CD14-positive monocyte (primary cell): Measurements from ENCODE around the gene RALGDS. TPM values are rescaled to one million over a fixed set of nuclear protein-coding genes. Genes with fewer than 3 reads are reported as not detected.
A peak's percentile ranks its signal among the peaks of the same experiment; 100 is the strongest.

Source experiments
- DNase-seq, 3 donors: peaks; one replicate each; pipeline ENCODE4 v3.0.0-alpha.2; 2011 to 2022
- H2AFZ ChIP-seq: 2 replicates; pipeline ENCODE4 v1.6.0; 2012; ENCODE audit warnings: mild to moderate bottlenecking, low read depth, low read length, inconsistent platforms; ENCODE audit not compliant: insufficient read depth, poor library complexity, severe bottlenecking
- H3K27ac ChIP-seq, 2 donors: 1 replicate in 1 of 2; 2 replicates in 1 of 2; pipeline ENCODE4 v1.5.1; 2012 to 2013; ENCODE audit warnings: low read length in 2 of 2, control low read depth in 1 of 2, inconsistent platforms in 1 of 2, low read depth in 1 of 2, mild to moderate bottlenecking in 1 of 2
- H3K27me3 ChIP-seq, 2 donors: one replicate each; pipeline versions ENCODE4 v1.6.0 to v1.6.1; 2011 to 2013; ENCODE audit warnings: low read length in 2 of 2; ENCODE audit not compliant: control insufficient read depth in 2 of 2, insufficient read depth in 2 of 2
- H3K36me3 ChIP-seq, 2 donors: replicated peaks in 1 of 2; 1 replicate in 1 of 2; 2 replicates in 1 of 2; pipeline versions ENCODE4 v1.5.1 to v1.6.1; 2012 to 2013; ENCODE audit warnings: low read length in 2 of 2, control low read depth in 1 of 2, inconsistent platforms in 1 of 2, mild to moderate bottlenecking in 1 of 2; ENCODE audit not compliant: insufficient read depth in 2 of 2, control insufficient read depth in 1 of 2
- H3K4me1 ChIP-seq, 2 donors: 1 replicate in 1 of 2; 2 replicates in 1 of 2; pipeline versions ENCODE4 v1.5.1 to v1.6.1; 2012 to 2013; ENCODE audit warnings: low read length in 2 of 2, control low read depth in 1 of 2, inconsistent platforms in 1 of 2, mild to moderate bottlenecking in 1 of 2, moderate library complexity in 1 of 2; ENCODE audit not compliant: insufficient read depth in 2 of 2, control insufficient read depth in 1 of 2
- H3K4me2 ChIP-seq: replicated peaks from 2 replicates; pipeline ENCODE3; 2012; ENCODE audit warnings: low read length, moderate library complexity, mild to moderate bottlenecking; ENCODE audit not compliant: poor library complexity, severe bottlenecking; ENCODE audit errors: extremely low read depth
- H3K4me3 ChIP-seq, 3 experiments: fragments of 200-600 bp in 1 of 3; sonication (generic) in 1 of 3; replicated peaks in 1 of 3; 1 replicate in 2 of 3; 2 replicates in 1 of 3; pipeline ENCODE4 v1.5.1; 2011 to 2013; ENCODE audit warnings: low read length in 3 of 3, mild to moderate bottlenecking in 3 of 3, control low read depth in 2 of 3, low read depth in 2 of 3, inconsistent platforms in 1 of 3, moderate library complexity in 1 of 3
- H3K79me2 ChIP-seq: 2 replicates; pipeline ENCODE4 v1.6.0; 2012; ENCODE audit warnings: mild to moderate bottlenecking, control low read depth, inconsistent platforms, low read length, moderate library complexity; ENCODE audit not compliant: insufficient read depth
- H3K9ac ChIP-seq: 2 replicates; pipeline ENCODE4 v1.6.0; 2017; ENCODE audit warnings: low read length, mild to moderate bottlenecking; ENCODE audit not compliant: insufficient read depth, poor library complexity, severe bottlenecking
- H3K9me3 ChIP-seq, 2 donors: replicated peaks in 1 of 2; 1 replicate in 1 of 2; 2 replicates in 1 of 2; pipeline versions ENCODE4 v1.5.1 to v1.6.1; 2012 to 2013; ENCODE audit warnings: low read length in 2 of 2, control low read depth in 1 of 2; ENCODE audit not compliant: control insufficient read depth in 1 of 2, insufficient read depth in 1 of 2
- H4K20me1 ChIP-seq: 2 replicates; pipeline ENCODE4 v1.6.0; 2012; ENCODE audit warnings: mild to moderate bottlenecking, low read length, control low read depth, moderate library complexity; ENCODE audit not compliant: insufficient read depth
- H3K27ac Mint-ChIP-seq, 7 donors: one replicate each; pipeline ENCODE4 v1.8.0; 2020; ENCODE audit warnings: mild to moderate bottlenecking in 7 of 7, mixed read lengths in 7 of 7, moderate library complexity in 6 of 7, inconsistent platforms in 2 of 7
- H3K27me3 Mint-ChIP-seq, 3 donors: one replicate each; pipeline ENCODE4 v1.8.0; 2021 to 2022; ENCODE audit warnings: low read depth in 3 of 3, mild to moderate bottlenecking in 3 of 3, mixed read lengths in 3 of 3, moderate library complexity in 3 of 3, inconsistent platforms in 1 of 3
- H3K36me3 Mint-ChIP-seq, 2 donors: one replicate each; pipeline ENCODE4 v1.8.0; 2020; ENCODE audit warnings: mixed read lengths in 2 of 2, inconsistent platforms in 1 of 2, mild to moderate bottlenecking in 1 of 2
- H3K4me1 Mint-ChIP-seq: one replicate; pipeline ENCODE4 v1.8.0; 2020; ENCODE audit warnings: mild to moderate bottlenecking, mixed read lengths
- H3K4me3 Mint-ChIP-seq, 2 donors: one replicate each; pipeline ENCODE4 v1.8.0; 2020; ENCODE audit warnings: mild to moderate bottlenecking in 2 of 2, mixed read lengths in 2 of 2, moderate library complexity in 1 of 2
- H3K9me3 Mint-ChIP-seq, 7 donors: one replicate each; pipeline ENCODE4 v1.8.0; 2020 to 2022; ENCODE audit warnings: mixed read lengths in 7 of 7, mild to moderate bottlenecking in 6 of 7, moderate library complexity in 6 of 7, inconsistent platforms in 2 of 7
- CTCF ChIP-seq: fragments of 200-600 bp; IDR thresholded peaks from one replicate; pipeline ENCODE4 v1.8.0; 2022; ENCODE audit warnings: antibody characterized with exemption, mild to moderate bottlenecking
- WGBS: methylation state at CpG from one replicate; pipeline ENCODE4 v1.1.5; 2013; ENCODE audit warnings: missing lambda C conversion rate; ENCODE audit not compliant: insufficient coverage; 5-methylcytosine and 5-hydroxymethylcytosine counted together
- intact Hi-C, 2 donors: fragments of 100-400 bp; cut with micrococcal nuclease; formaldehyde crosslinking; loops; one replicate each; pipeline versions ENCODE4 v1.15.0 to v1.15.1; 2023
- polyA plus RNA-seq, 3 donors: library from polyadenylated mRNA; depleted of rRNA in 1 of 3; unstranded in 2 of 3; stranded (reverse) in 1 of 3; fragments of 300-500 nt in 2 of 3; fragments of >200 nt in 1 of 3; fragmentation: Illumina TruSeq in 2 of 3; gene quantifications; 1 replicate in 2 of 3; 2 replicates in 1 of 3; pipeline ENCODE4 v1.2.3, GENCODE V29; 2012 to 2021

Gene RALGDS
- polyA plus RNA-seq, 3 donors: 3.5 to 63.8 (median 4.2) TPM

DNA sequence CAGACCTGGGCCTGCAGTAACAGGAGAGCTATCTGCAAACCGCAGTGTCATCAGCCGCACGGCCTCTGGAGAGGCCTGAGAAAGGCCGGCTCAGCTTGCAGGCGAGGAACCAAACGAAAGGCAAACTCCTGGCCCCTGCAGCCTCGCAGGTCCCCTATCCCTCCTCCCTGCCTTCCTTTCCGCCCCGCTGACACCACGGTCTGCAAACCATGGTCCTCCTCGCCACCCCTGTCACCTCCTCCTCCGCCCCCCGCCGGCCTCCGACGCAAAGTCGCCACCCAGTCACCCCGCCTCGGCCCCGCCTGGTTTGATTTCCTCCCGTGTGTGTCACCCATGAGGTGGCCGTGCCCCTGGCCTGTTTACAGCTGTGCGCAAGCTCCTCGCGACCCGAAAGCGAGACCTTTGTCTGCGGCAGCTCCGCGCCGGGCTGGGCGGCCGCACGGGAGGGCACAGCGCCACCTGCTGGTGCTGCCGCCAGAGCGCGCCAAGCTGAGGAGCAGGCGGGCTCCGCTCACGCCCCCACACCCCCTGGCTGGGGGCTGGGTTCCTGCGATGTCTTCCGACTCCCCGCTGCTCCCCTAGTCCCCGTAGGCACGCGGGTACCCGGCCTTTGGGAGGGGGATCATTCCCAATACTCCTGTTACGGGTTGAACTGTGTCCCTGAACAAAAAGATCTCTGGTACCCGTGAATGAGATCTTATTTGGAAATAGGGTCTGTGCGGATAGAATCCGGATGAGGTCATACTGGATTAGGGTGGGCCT, 23.3 kb upstream of the RALGDS start:
- peak overlapping the region; percentile 45 for H2AFZ ChIP-seq
- peak overlapping the region in 1 of 2 donors; percentile 31 for H3K27ac ChIP-seq
- peak overlapping the region; percentile 60 to 85 for H3K4me3 Mint-ChIP-seq
- WGBS: 8% methylated on average over 48 of the region's 52 CpGs
- H3K36me3 Mint-ChIP-seq: no peaks in the 10 kb centered on the region
- peaks cover 40% of the 10 kb centered on the region for H3K4me1 Mint-ChIP-seq
- intact Hi-C loops: loop anchor here in 1 of 2 donors (1.0 kb wide), 1 partner anchor 41 kb away; no protein-coding TSS in a partner anchor
- peak overlapping the region; percentile 70 for H3K4me2 ChIP-seq
- H3K36me3 ChIP-seq: no peaks in the 10 kb centered on the region
- no peaks in the 10 kb centered on the region for H3K9me3 ChIP-seq
- peaks cover 32 to 43% of the 10 kb centered on the region in 2 donors for H3K4me1 ChIP-seq
- peak overlapping the region in 6 of 7 donors; percentile 71 to 89 (median 76) for H3K27ac Mint-ChIP-seq
- no peaks in the 10 kb centered on the region for H3K9me3 Mint-ChIP-seq
- H4K20me1 ChIP-seq: peaks cover 70% of the 10 kb centered on the region
- H3K9ac ChIP-seq: peak overlapping the region; percentile 55
- peak; percentile 87 to 97 (median 91) for DNase-seq
- peaks cover 0 to 10% (median 10%) of the 10 kb centered on the region in 3 donors for H3K27me3 Mint-ChIP-seq
- TF ChIP-seq CTCF: peak; percentile 99
- H3K4me3 ChIP-seq: peak overlapping the region; percentile 0 to 65 (median 30)
- H3K27me3 ChIP-seq: no peaks in the 10 kb centered on the region
- peaks cover 8% of the 10 kb centered on the region for H3K79me2 ChIP-seq

GRCh38 chr9:133143639-133144141, 22.6 kb upstream of the RALGDS start:
- Histone ChIP-seq H2AFZ (no peak overlapping the region), H3K27me3 (no peaks in the 10 kb centered on the region), H3K4me3 (peak overlapping the region in 2 of 3 experiments; percentile 30 to 65), H3K27ac (peak overlapping the region in 1 of 2 donors; percentile 31), H3K79me2 (peaks cover 8% of the 10 kb centered on the region), H3K4me1 (peaks cover 31 to 39% of the 10 kb centered on the region in 2 donors), H3K9ac (peak overlapping the region; percentile 55), H4K20me1 (peaks cover 75% of the 10 kb centered on the region), H3K4me2 (peak overlapping the region; percentile 70), H3K9me3 (no peaks in the 10 kb centered on the region), H3K36me3 (no peaks in the 10 kb centered on the region)
- H3K4me1 Mint-ChIP-seq: peaks cover 40% of the 10 kb centered on the region
- intact Hi-C loops: loop anchor here in 1 of 2 donors (1.0 kb wide), 1 partner anchor 40 kb away; no protein-coding TSS in a partner anchor
- peak overlapping the region in 5 of 7 donors; percentile 5 to 89 (median 71) for H3K27ac Mint-ChIP-seq
- DNase-seq: no peak
- H3K4me3 Mint-ChIP-seq: peak overlapping the region; percentile 60 to 85
- H3K36me3 Mint-ChIP-seq: no peaks in the 10 kb centered on the region
- TF ChIP-seq CTCF: no peak
- 82% methylated on average over 8 of the region's 13 CpGs for WGBS
- H3K27me3 Mint-ChIP-seq: peaks cover 0 to 10% (median 10%) of the 10 kb centered on the region in 3 donors
- no peaks in the 10 kb centered on the region for H3K9me3 Mint-ChIP-seq
